SKM-1 (cell line): ENCODE data around the gene CFAP126.
"Not testable (repeated sequence)": the region's sequence is repeated elsewhere in the genome, so short reads cannot be mapped to it uniquely, and the experiment has no call there.

Source experiments
- DNase-seq: peaks from one replicate; lab custom pipeline; 2025; ENCODE audit not compliant: unreplicated experiment; lab: John Stamatoyannopoulos, UW

The CFAP126 gene

GRCh38 chr1:161367684-161368400 lies at the start of gene CFAP126:
CFAP126 (minus strand) TSS chr1:161367876; CDS start chr1:161367868, 8 bp downstream.
- DNase-seq: no peak

DNA sequence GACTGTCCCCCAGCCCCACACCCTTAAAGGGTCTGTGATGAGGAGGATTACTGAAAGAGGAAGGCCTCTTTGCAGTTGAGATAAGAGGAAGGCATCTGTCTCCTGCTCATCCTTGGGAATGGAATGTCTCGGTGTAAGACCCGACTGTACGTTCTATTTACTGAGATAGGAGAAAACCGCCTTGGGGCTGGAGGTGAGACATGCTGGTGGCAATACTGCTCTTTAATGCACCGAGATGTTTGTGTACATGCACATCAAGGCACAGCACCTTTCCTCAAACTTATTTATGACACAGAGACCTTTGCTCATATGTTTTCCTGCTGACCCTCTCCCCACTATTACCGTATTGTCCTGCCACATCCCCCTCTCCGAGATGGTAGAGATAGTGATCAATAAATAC lies 45.4 kb upstream of the CFAP126 start:
- DNase-seq: not testable (repeated sequence)

DNA sequence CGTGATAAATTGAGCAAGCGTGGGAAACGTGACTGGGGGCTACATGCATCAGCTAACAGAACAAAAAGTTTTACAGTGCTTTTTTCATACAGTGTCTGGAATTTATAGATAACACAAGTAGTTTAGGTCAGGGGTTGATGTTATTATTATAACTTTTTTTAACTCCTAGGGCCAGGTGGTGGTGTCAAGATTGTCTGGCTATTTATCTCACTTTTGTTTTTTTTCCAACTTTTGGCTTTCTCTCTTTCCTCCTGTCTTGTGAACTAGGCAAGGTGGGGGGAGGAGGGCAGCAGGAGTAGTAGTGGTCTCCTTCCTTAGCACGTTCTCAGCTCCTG lies 42.9 kb upstream of the CFAP126 start:
- not testable (repeated sequence) for DNase-seq

DNA sequence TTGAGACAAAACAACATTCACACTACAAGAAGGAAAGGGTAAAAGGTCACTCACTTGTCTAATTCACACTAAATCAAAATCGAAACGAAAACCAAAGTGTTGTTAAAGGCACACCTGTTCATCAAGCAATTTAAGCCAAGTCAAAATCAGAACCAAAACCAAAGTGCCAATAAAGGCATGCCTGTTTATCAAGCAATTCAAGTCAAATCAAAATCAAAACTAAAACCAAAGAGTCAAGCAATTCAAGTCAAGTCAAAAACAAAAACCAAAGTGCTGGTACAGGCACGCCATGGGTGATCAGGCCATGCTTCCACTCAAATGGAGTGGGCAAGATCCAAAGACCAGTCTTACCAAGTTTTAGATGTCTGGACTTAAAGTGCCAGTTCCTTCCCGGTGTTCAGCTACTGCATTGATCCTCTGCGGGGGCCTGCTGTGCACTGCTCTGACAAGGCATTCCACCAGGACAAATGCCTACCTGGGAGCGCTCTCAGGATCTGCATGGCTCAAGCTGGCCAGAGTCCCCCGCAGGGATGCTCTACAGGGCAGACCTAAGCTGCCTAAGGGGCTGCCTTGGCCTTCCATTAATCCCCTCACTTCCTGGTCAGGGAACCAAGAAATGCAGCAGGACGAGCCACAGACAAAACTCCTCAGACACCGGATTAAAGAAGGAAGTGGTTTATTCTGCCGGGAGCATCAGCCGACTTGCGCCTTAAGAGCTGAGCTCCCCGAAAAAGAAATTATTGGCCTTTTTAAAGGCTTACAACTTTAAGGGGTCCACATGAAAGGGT lies 42.4 kb upstream of the CFAP126 start:
- DNase-seq: not testable (repeated sequence)

- no peak for DNase-seq
Measured at GRCh38 chr1:161408429-161409052, 40.9 kb upstream of the CFAP126 start.

GRCh38 chr1:161407451-161407985 lies 39.8 kb upstream of the CFAP126 start:
- DNase-seq: no peak

DNA sequence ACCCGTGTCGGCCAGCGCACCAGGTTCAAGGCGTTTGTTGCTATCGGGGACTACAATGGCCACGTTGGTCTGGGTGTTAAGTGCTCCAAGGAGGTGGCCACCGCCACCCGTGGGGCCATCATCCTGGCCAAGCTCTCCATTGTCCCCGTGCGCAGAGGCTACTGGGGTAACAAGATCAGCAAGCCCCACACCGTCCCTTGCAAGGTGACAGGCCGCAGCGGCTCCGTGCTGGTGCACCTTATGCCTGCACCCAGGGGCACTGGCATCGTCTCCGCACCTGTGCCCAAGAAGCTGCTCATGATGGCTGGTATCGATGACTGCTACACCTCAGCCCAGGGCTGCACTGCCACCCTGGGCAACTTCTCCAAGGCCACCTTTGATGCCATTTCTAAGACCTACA lies 38.9 kb upstream of the CFAP126 start:
- not testable (repeated sequence) for DNase-seq

DNA sequence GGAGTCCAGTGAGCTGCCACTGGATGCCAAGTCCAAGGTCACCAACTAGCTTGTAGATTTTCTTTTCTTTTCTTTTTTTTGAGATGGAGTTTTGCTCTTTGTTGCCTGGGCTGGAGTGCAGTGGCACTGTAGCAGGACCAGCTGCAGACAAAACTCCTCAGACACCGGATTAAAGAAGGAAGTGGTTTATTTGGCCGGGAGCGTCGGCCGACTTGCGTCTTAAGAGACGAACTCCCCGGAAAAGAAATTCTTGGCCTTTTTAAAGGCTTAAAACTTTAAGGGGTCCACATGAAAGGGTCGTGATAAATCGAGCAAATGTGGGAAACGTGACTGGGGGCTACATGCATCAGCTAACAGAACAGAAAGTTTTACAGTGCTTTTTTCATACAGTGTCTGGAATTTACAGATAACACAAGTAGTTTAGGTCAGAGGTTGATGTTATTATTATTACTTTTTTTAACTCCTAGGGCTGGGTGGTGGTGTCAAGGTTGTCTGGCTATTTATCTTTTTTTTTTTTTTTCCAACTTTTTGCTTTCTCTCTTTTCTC lies 36.4 kb upstream of the CFAP126 start:
- no peak for DNase-seq

DNA sequence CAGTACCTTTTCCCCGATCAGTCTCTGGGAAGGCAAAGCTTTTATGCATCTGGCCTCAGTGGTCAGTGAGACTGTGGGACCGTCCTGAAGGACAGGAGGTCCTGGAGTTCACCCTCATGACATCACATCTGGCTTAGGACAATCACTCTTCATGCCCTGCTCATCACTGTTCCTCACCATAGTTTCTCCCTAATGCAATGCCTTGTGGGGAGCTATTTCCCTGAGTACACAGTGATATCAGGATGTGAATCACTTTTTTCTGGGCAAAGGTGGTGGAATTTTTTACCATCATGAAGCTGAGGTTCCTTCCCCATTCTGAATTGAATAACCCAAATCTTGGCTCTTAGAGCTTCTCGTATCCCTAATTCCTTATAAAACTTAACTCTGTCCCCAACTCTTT lies 34.8 kb upstream of the CFAP126 start:
- DNase-seq: no peak

- peak; percentile 99 for DNase-seq
Measured at GRCh38 chr1:161399257-161399998, 31.8 kb upstream of the CFAP126 start.

DNA sequence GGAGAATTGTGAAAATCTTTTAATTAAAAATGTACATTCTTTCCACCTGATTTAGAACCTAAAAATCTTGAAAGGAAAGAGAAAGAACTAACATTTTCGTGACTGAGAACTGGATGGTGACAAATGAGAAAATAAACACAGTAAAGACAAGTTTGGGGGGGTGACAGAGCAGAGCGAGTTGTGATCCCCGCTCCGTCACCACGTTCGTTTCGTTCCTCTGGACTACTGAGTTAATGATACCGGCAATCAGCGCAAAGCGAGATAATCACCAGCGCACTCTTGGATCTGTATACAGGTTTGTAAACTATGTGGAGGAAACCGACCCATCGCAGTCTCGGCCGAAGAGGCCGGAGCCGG lies 31.2 kb upstream of the CFAP126 start:
- DNase-seq: no peak

GRCh38 chr1:161397038-161397437 lies 29.4 kb upstream of the CFAP126 start:
- not testable (repeated sequence) for DNase-seq

GRCh38 chr1:161393151-161393550 lies 25.5 kb upstream of the CFAP126 start:
- DNase-seq: no peak

DNA sequence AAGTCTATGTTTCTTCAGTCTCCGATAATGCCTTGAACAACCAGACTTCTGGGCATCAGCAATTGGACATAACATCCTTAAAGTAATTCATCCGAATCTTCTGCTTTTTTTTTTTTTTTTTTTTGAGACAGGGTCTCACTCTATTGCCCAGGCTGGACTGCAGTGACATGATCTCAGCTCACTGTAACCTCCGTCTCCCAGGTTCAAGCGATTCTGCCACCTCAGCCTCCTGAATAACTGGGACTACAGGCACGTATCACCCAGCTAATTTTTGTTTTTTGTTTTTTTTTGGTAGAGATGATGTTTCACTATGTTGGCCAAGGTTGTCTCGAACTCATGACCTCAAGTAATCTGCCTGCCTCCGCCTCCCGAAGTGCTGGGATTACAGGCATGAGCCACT lies 23.9 kb upstream of the CFAP126 start:
- no peak for DNase-seq

GRCh38 chr1:161391136-161391535 lies 23.5 kb upstream of the CFAP126 start:
- not testable (repeated sequence) for DNase-seq

DNA sequence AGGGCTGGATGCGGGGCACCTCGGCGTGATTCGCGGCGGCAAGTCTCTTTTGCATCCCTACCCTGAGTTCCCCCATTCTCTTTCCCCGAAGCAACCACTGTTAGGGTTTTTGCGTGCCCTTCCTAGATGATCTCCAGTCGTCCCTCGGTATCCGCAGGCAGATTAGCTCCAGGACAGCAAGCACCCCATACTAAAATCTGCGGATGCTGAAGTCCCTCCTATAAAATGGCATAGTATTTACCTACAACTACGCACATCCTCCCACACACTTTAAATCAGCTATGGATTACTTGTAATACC lies 22.8 kb upstream of the CFAP126 start:
- no peak for DNase-seq

DNA sequence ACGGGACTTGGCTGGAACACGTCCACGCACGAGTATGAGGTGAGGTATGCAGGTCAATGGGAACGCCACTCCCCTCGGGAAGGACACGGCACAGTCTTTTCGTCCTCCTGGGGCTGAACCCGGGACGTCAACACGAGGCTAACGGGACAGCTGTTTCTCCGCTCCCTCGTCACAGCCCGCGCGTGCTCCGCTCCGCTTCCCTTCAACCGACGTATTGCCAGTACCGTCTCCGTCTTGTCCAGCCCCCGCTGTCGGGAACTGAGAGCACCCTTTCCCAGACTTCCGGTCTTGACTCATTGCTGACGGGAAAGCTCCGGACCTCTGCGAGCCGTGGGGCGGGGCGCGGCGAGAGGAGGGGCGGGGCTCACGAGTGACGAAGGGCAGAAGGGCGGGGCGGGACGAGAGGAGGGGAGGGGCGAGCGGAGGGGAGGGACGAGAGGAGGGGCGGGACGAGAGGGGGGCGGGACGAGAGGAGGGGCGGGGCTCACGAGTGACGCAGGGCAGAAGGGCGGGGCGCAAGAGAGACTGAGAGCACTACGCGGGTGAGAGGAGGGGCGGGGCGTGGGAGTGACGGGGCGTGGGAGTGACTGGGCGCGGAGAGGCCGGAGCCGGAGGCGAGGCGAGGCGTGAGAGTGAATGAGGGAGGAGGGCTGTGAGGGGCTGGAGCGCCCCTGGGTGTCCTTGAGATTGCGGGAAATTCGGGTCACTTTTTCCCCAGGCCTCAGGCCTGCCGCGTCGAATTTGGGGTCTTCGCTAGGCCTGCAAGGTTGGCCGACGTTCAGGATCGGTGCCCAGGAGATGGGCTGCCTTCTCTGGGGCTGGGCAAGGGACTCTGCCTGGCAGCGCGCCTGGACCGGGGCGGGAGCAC lies 22.2 kb upstream of the CFAP126 start:
- peak; percentile 99 for DNase-seq

DNA sequence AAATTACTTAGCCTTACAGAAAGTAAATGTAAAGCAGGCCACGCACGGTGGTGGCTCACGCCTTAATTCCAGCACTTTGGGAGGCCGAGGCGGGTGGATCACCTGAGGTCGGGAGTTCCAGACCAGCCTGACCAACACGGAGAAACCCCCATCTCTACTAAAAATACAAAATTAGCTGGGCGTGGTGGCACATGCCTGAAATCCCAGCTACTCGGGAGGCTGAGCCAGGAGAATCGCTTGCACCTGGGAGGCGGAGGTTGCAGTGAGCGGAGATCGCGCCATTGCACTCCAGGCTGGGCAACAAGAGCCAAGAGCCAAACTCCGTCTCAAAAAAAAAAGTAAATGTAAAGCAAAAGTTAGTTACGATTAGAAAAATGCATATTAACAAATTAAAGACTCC lies 21.5 kb upstream of the CFAP126 start:
- not testable (repeated sequence) for DNase-seq

DNA sequence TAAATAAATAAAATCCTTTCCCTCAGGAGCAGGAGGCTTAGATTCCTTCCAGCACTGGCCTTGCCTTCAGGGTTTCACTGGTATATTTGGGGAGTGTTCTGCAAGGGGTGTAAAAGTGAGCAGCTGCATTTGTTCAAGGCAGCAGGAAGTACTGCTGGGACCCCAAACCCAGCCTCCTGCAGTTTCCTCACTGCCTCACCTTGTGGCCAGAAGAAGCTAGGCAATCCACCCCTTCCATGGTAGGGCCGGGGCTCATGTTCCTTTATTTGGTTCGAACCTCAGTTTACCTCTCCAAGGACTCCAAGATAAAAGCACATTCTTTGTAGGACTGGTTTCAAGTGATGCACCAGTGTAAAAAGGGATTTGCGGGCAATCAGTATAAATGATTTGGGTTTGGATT lies 21.0 kb upstream of the CFAP126 start:
- no peak for DNase-seq
